Measurements from ENCODE around the gene IFITM5. TPM values are rescaled to one million over a fixed set of nuclear protein-coding genes. Genes with fewer than 3 reads are reported as not detected.

IFITM5 gene
- total RNA-seq, 6 experiments from 2014 or later: not detected

- Histone ChIP-seq H3K27me3 (no peaks in the 10 kb centered on the region), H3K27ac (no peak overlapping the region), H3K9me3 (no peaks in the 10 kb centered on the region), H3K4me1 (peaks cover 0 to 14% (median 3%) of the 10 kb centered on the region in 4 donors), H3K4me3 (no peak overlapping the region), H3K36me3 (no peaks in the 10 kb centered on the region)
- 80% methylated on average over 18 of the region's 29 CpGs for WGBS (ENCODE audit: insufficient coverage, low coverage, low lambda C conversion rate, missing lambda C conversion rate)
- ATAC-seq: no peak
- TF ChIP-seq POLR2A (IDR thresholded peaks at IDR 0.05): no peak
- TF ChIP-seq CTCF (IDR thresholded peaks at IDR 0.05): no peak
- intact Hi-C loops (cut with DNase I): no loop called here
- peak in 1 of 3 donors; percentile 23 for DNase-seq
Observed at GRCh38 chr11:285021-285893, 14.1 kb downstream of the IFITM5 start.

- Histone ChIP-seq H3K27ac (no peak overlapping the region), H3K36me3 (no peaks in the 10 kb centered on the region), H3K4me3 (no peak overlapping the region), H3K9me3 (no peaks in the 10 kb centered on the region), H3K4me1 (peaks cover 0 to 14% (median 6%) of the 10 kb centered on the region in 4 donors), H3K27me3 (no peaks in the 10 kb centered on the region)
- peak in 1 of 3 donors; percentile 55 for DNase-seq
- TF ChIP-seq POLR2A (IDR thresholded peaks at IDR 0.05) (no peak), CTCF (IDR thresholded peaks at IDR 0.05) (no peak)
- ATAC-seq: no peak
- intact Hi-C loops (cut with DNase I): no loop called here
- WGBS (ENCODE audit: insufficient coverage, low coverage, low lambda C conversion rate, missing lambda C conversion rate): no CpG with 5 or more reads among the region's 24 CpGs
Observed at GRCh38 chr11:284105-285020, 15.0 kb downstream of the IFITM5 start.

GRCh38 chr11:283405-284104 lies 15.8 kb downstream of the IFITM5 start:
- Histone ChIP-seq H3K27ac (no peak overlapping the region), H3K9me3 (no peaks in the 10 kb centered on the region), H3K4me1 (peaks cover 0 to 14% (median 7%) of the 10 kb centered on the region in 4 donors), H3K4me3 (no peak overlapping the region), H3K27me3 (no peaks in the 10 kb centered on the region), H3K36me3 (no peaks in the 10 kb centered on the region)
- DNase-seq (no peak), ATAC-seq (no peak)
- 68% methylated on average over 9 of the region's 23 CpGs for WGBS (ENCODE audit: insufficient coverage, low coverage, low lambda C conversion rate, missing lambda C conversion rate)
- TF ChIP-seq POLR2A (IDR thresholded peaks at IDR 0.05): no peak
- no peak for TF ChIP-seq CTCF (IDR thresholded peaks at IDR 0.05)
- intact Hi-C loops (cut with DNase I): no loop called here

- Histone ChIP-seq H3K36me3 (no peaks in the 10 kb centered on the region), H3K27me3 (no peaks in the 10 kb centered on the region), H3K9me3 (no peaks in the 10 kb centered on the region), H3K4me3 (no peak overlapping the region), H3K4me1 (peaks cover 0 to 14% (median 7%) of the 10 kb centered on the region in 4 donors), H3K27ac (no peak overlapping the region)
- 38% methylated on average over 6 of the region's 13 CpGs for WGBS (ENCODE audit: insufficient coverage, low coverage, low lambda C conversion rate, missing lambda C conversion rate)
- intact Hi-C loops (cut with DNase I): no loop called here
- ATAC-seq: no peak
- DNase-seq: no peak
- no peak for TF ChIP-seq POLR2A (IDR thresholded peaks at IDR 0.05)
- no peak for TF ChIP-seq CTCF (IDR thresholded peaks at IDR 0.05)
Observed at GRCh38 chr11:282630-283360, 16.5 kb downstream of the IFITM5 start.

Data from right lobe of liver (tissue), 6 donors.